ENCODE results near the gene ELL.
"Not testable (repeated sequence)": the region's sequence is repeated elsewhere in the genome, so short reads cannot be mapped to it uniquely, and the experiment has no call there.

ELL gene

DNA sequence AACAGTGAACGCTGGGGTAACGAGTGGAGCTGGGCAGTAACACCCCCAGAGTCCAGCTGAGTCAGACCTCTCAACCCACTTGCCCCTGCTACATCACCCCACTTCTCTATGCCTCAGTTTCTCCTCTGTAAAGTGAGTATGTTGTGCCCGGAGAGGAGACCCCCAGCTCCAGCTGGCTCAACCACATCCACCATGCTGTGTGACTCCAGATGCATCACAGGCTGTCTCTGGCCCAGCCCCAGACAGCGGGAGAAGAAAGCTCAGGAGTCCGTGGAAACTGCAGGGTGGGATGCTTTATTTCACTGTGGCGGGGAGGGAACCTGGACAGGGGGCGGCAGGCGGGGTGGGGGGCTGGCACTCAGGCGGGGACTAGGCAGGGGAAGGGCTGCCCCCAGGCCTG, 9.6 kb upstream of the ELL start:
- no peak overlapping the region for H3K4me3 ChIP-seq (ENCODE audit: low read length)
- 95% methylated on average over 9 of the region's 9 CpGs for WGBS

DNA sequence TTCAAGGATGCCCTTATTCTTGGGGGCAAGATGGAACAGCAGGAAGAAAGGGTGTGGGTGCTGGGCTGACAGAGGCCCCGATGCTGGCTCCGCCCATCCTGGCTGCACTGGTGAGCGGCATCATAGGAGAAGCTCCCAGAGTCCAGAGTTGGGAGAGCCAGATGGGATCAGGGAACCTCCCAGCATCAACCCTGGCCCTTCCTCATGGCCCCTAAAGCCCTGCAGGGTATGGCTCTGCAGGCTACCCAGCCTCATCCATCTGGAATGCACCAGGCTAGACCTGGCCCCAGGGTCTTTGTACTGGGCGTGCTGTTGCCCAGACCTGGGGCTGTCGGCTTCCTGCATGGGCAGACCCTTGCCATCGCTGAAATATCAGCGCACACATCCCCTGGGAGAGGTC, 7.9 kb upstream of the ELL start:
- Histone ChIP-seq H3K4me3 (ENCODE audit: low read length) (no peak overlapping the region), H3K4me1 (ENCODE audit: insufficient read depth, low read length) (no peaks in the 10 kb centered on the region), H3K9ac (ENCODE audit: low read depth, low read length) (no peak overlapping the region), H3K36me3 (ENCODE audit: insufficient read depth, low read length) (peaks cover 24% of the 10 kb centered on the region), H3K27ac (ENCODE audit: low read depth, low read length) (no peak overlapping the region), H3K9me3 (ENCODE audit: insufficient read depth, low read depth, low read length) (no peaks in the 10 kb centered on the region), H3K27me3 (ENCODE audit: insufficient read depth, low read length) (no peaks in the 10 kb centered on the region)
- 89% methylated on average over 7 of the region's 7 CpGs for WGBS

More for the DNA sequence above, 9.6 kb upstream of the ELL start:
- no peak overlapping the region for H3K27ac ChIP-seq (ENCODE audit: low read depth, low read length)
- H3K36me3 ChIP-seq (ENCODE audit: insufficient read depth, low read length) = peaks cover 40% of the 10 kb centered on the region
- H3K4me1 ChIP-seq (ENCODE audit: insufficient read depth, low read length) = no peaks in the 10 kb centered on the region
- H3K9ac ChIP-seq (ENCODE audit: low read depth, low read length) = no peak overlapping the region
- H3K9me3 ChIP-seq (ENCODE audit: insufficient read depth, low read depth, low read length) = no peaks in the 10 kb centered on the region
- H3K27me3 ChIP-seq (ENCODE audit: insufficient read depth, low read length) = no peaks in the 10 kb centered on the region

DNA sequence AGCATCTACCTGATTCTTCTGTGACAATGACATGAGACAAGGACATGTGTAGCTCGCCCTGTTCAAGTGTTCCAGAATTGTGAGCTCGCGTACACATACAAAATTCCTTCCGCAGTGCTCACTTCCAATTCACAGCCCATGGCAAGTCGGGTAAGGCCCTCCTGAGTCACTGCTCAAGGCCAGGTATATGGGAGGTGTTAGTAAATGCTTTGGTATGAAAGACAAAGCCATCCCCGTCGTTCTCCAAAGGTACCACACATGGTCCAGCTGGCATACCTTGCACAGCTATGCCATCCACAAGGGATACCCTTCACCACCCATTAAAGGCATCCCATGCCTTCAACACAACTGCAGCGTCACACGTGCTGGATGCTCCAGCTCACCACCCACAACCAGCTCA, 4.4 kb upstream of the ELL start:
- peaks cover 3% of the 10 kb centered on the region for H3K36me3 ChIP-seq (ENCODE audit: insufficient read depth, low read length)
- H3K27ac ChIP-seq (ENCODE audit: low read depth, low read length) = no peak overlapping the region
- no peaks in the 10 kb centered on the region for H3K9me3 ChIP-seq (ENCODE audit: insufficient read depth, low read depth, low read length)
- no peak overlapping the region for H3K9ac ChIP-seq (ENCODE audit: low read depth, low read length)
- H3K27me3 ChIP-seq (ENCODE audit: insufficient read depth, low read length) = no peaks in the 10 kb centered on the region
- no peaks in the 10 kb centered on the region for H3K4me1 ChIP-seq (ENCODE audit: insufficient read depth, low read length)
- no peak overlapping the region for H3K4me3 ChIP-seq (ENCODE audit: low read length)
- WGBS = 91% methylated on average over 9 of the region's 9 CpGs

DNA sequence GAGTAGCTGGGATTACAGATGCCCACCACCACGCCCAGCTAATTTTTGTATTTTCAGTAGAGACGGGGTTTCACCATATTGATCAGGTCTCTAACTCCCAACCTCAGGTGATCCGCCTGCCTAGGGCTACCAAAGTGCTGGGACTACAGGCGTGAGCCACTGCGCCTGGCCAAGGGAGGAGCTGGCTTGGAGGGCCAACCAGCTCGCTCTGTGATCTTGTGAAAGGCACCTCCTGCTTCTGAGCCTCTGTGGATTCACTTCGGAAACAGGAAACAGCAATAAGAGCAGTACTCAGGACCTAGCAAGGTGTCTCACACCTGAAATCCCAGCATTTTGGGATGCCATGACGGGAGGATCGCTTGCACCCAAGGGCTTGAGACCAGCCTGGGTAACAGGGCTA, 2.0 kb upstream of the ELL start:
- H3K4me3 ChIP-seq (ENCODE audit: low read length) = no peak overlapping the region
- H3K4me1 ChIP-seq (ENCODE audit: insufficient read depth, low read length) = peaks cover 5% of the 10 kb centered on the region
- H3K27ac ChIP-seq (ENCODE audit: low read depth, low read length) = no peak overlapping the region; the same call in 1 of the 2 replicates
- no peaks in the 10 kb centered on the region for H3K36me3 ChIP-seq (ENCODE audit: insufficient read depth, low read length)
- no peaks in the 10 kb centered on the region for H3K9me3 ChIP-seq (ENCODE audit: insufficient read depth, low read depth, low read length)
- H3K9ac ChIP-seq (ENCODE audit: low read depth, low read length) = no peak overlapping the region
- WGBS = 80% methylated on average over 9 of the region's 9 CpGs
- H3K27me3 ChIP-seq (ENCODE audit: insufficient read depth, low read length) = no peaks in the 10 kb centered on the region

DNA sequence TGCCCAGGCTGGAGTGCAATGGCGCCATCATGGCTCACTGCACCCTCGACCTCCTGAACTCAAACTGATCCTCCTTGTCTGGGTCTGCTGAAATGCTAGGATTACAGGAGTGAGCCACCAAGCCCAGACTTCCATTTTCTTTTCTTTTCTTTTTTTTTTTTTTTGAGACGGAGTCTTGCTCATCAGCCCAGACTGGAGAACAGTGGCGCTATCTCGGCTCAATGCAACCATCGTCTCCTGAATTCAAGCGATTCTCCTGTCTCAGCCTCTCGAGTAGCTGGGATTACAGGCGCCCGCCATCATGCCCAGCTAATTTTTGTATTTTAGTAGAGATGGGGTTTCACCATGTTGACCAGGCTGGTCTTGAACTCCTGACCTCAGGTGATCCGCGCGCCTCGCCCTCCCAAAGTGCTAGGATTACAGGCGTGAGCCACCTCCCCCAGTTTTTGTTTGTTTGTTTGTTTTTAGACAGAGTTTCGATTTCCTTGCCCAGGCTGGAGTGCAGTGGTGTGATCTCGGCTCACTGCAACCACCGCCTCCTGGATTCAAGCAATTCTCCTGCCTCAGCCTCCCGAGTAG, 1.1 kb upstream of the ELL start:
- Histone ChIP-seq H3K4me3 (ENCODE audit: low read length) (peak overlapping the region; percentile 36), H3K9ac (ENCODE audit: low read depth, low read length) (peak overlapping the region; percentile 54; the same call in 1 of the 2 replicates)
- WGBS = 86% methylated on average over 19 of the region's 19 CpGs
- not testable (repeated sequence) for H3K9me3 ChIP-seq (ENCODE audit: insufficient read depth, low read depth, low read length); H3K27me3 ChIP-seq (ENCODE audit: insufficient read depth, low read length); H3K4me1 ChIP-seq (ENCODE audit: insufficient read depth, low read length); H3K27ac ChIP-seq (ENCODE audit: low read depth, low read length); H3K36me3 ChIP-seq (ENCODE audit: insufficient read depth, low read length)

DNA sequence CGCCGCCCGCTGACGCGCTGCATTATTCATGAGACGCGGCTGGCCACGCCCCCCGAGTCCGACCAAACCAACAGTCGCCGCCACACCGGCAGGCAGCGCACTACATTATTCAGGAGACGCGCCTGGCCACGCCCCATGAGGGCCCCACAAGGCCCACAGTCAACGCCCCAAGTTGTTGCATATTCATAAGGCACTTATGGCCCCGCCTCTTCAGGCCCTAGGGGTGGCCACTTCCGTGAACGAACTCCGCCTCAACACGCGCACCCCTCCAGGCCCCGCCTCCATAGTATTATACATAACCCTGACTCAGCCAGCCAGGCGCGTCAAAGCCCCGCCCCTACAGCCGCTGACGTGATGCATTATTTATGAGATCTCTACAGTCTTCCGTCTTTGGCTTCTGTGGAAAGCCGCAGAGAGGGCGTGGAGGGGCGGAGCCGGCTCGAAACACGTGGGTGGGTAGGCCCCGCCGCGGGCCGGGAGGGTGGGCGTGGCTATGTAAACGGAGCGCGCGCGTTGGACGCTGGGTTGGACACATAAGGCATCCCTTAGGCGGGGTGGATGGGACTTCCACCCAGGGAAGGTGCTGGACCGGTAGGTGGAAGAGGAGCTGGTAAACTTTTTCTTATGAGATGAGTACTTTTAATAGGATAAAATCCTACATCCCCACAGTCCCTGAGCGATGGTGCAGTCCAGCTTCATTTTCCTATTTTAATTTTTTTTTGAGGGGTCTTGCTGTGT, 423 bp upstream of the ELL start:
- 0 out of 2 replicates have a peak overlapping the region, but pooled peaks have one; percentile 52 for H3K27ac ChIP-seq (ENCODE audit: low read depth, low read length)
- H3K9ac ChIP-seq (ENCODE audit: low read depth, low read length) = peak overlapping the region; percentile 54
- under 1% methylated on average over 50 of the region's 51 CpGs for WGBS
- H3K4me1 ChIP-seq (ENCODE audit: insufficient read depth, low read length) = peaks cover 5% of the 10 kb centered on the region
- H3K9me3 ChIP-seq (ENCODE audit: insufficient read depth, low read depth, low read length) = no peaks in the 10 kb centered on the region
- no peaks in the 10 kb centered on the region for H3K36me3 ChIP-seq (ENCODE audit: insufficient read depth, low read length)
- no peaks in the 10 kb centered on the region for H3K27me3 ChIP-seq (ENCODE audit: insufficient read depth, low read length)
- peak overlapping the region; percentile 100 for H3K4me3 ChIP-seq (ENCODE audit: low read length)

DNA sequence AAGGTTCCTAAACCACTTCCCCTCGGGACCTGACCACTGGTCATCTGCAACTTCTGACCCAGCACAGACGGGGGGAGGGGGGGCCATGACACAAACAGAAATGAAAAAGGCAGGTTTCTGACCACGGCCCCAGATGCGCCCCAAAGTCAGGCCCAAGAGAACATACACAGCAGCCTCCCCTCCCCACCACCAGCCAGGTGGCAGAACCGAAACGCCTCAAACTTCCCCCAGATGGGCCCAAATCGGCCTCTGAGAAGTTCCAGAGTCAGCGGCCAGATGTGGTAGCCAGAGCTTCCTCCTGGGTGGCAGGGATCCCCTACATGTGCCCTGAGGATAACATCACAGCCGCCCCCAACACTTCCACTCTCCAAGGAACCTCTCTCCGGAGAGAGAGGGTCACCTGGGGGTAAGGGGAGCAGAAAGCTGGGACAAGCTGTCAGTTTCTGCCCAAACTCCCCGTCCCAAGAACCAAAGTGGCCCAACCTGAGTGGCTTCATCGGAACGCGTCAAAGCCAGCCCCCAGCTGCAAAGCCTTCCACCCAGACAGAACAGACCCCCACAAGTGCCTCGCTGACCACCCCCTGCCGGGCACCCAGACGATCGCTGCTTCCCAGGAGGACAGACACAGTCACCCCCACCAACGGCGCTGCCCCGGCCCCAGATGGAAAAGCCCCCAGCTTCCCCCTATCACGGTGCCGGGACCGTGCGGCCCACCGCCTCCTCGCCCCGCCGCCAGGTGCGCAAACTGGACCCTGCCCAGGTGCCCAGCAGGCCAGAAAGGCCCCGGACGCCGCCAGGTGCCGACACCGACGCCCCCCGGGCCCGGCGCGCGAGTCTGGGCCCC, 800 bp downstream of the ELL start:
- no peaks in the 10 kb centered on the region for H3K36me3 ChIP-seq (ENCODE audit: insufficient read depth, low read length)
- H3K4me1 ChIP-seq (ENCODE audit: insufficient read depth, low read length) = peaks cover 5% of the 10 kb centered on the region
- H3K9ac ChIP-seq (ENCODE audit: low read depth, low read length) = peak overlapping the region; percentile 94
- under 1% methylated on average over 39 of the region's 41 CpGs for WGBS
- peak overlapping the region; percentile 78; the same call in 1 of the 2 replicates for H3K27ac ChIP-seq (ENCODE audit: low read depth, low read length)
- H3K27me3 ChIP-seq (ENCODE audit: insufficient read depth, low read length) = no peaks in the 10 kb centered on the region
- H3K4me3 ChIP-seq (ENCODE audit: low read length) = peak overlapping the region; percentile 100
- H3K9me3 ChIP-seq (ENCODE audit: insufficient read depth, low read depth, low read length) = no peaks in the 10 kb centered on the region

DNA sequence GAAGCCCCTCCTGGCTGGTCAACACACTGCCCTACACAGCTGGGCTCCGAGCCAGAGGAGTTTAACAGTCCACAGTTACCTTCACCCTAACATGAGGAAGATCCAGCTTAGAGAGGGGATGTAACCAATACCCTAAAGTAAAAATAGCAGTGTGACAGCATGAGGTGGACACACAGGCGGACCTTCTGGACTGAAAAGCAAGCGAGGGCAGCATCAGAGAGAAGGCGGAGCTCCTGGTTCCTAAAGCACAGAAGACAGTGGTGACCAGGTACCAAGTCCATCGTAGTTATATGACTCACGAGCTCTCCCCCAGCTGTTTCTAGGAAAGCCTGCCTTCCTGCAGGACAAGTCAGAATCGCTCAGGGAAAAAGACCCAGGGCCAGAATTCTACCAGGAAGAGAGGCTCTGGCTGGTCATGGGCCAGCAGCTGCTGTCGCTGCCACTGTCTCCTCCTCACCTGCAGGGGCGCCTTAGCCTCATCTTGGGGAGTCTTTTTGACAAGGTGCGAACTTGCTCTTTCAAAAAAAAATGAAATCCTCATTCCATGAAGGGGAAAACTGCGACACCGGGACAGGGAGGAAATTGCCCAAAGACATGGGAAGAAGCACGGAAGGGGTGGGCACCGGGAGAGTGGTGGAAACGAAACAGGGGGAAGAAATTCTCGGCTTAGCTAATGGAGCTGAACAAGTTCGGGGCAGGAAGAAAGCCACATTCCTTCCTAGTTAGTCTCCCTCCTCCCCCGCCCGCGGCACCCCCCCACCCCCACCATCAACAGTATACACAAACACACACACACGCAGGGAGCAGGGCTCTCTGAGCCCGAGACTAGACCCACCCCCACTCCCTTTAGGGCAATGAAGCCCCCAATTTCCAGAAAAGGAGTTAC, 1.7 kb downstream of the ELL start:
- WGBS = 22% methylated on average over 19 of the region's 22 CpGs
- Histone ChIP-seq H3K4me1 (ENCODE audit: insufficient read depth, low read length) (peaks cover 5% of the 10 kb centered on the region), H3K9me3 (ENCODE audit: insufficient read depth, low read depth, low read length) (no peaks in the 10 kb centered on the region), H3K4me3 (ENCODE audit: low read length) (peak overlapping the region; percentile 100), H3K27me3 (ENCODE audit: insufficient read depth, low read length) (no peaks in the 10 kb centered on the region), H3K36me3 (ENCODE audit: insufficient read depth, low read length) (no peaks in the 10 kb centered on the region), H3K9ac (ENCODE audit: low read depth, low read length) (peak overlapping the region; percentile 51; the same call in 1 of the 2 replicates), H3K27ac (ENCODE audit: low read depth, low read length) (no peak overlapping the region; the same call in 1 of the 2 replicates)

DNA sequence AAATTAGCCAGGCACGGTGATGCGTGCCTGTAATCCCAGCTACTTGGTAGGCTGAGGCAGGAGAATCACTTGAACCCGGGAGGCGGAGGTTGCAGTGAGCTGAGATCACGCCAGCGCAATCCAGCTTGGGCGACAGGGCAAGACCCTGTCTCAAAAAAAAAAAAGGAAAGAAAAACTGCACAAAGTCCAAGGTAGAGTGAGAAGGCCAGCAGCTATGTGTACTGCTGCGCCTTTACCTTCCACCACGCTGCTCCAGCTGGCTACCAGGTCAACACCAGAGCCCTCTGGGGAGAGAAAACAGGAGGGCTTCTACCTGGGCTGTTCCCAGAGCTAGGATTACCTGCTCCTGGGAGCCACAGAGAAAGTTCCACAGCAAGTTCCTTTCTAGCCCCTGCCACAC, 3.2 kb downstream of the ELL start:
- no peaks in the 10 kb centered on the region for H3K36me3 ChIP-seq (ENCODE audit: insufficient read depth, low read length)
- H3K9ac ChIP-seq (ENCODE audit: low read depth, low read length) = no peak overlapping the region
- H3K27ac ChIP-seq (ENCODE audit: low read depth, low read length) = no peak overlapping the region
- no peaks in the 10 kb centered on the region for H3K9me3 ChIP-seq (ENCODE audit: insufficient read depth, low read depth, low read length)
- no peak overlapping the region for H3K4me3 ChIP-seq (ENCODE audit: low read length)
- H3K4me1 ChIP-seq (ENCODE audit: insufficient read depth, low read length) = peaks cover 5% of the 10 kb centered on the region
- no peaks in the 10 kb centered on the region for H3K27me3 ChIP-seq (ENCODE audit: insufficient read depth, low read length)
- WGBS = 97% methylated on average over 9 of the region's 9 CpGs

DNA sequence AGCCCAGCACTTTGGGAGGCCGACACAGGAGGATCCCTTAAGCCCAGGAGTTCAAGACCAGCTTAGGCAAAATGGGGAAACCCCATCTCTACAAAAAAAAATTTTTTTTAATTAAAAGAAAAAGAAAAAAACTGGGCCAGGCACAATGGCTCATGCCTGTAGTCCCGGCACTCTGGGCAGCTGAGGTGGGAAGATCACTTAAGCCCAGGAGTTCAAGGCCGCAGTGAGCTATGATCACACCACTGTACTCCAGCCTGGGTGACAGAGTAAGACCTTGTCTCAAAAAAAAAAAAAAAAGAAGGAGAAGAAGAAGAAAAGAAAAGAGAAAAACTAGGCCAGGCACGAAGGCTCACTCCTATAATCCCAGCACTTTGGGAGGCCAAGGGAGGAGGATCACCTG, 4.3 kb downstream of the ELL start:
- Histone ChIP-seq H3K27me3 (ENCODE audit: insufficient read depth, low read length) (no peaks in the 10 kb centered on the region), H3K9me3 (ENCODE audit: insufficient read depth, low read depth, low read length) (no peaks in the 10 kb centered on the region), H3K27ac (ENCODE audit: low read depth, low read length) (no peak overlapping the region), H3K4me1 (ENCODE audit: insufficient read depth, low read length) (peaks cover 5% of the 10 kb centered on the region), H3K36me3 (ENCODE audit: insufficient read depth, low read length) (no peaks in the 10 kb centered on the region), H3K4me3 (ENCODE audit: low read length) (no peak overlapping the region), H3K9ac (ENCODE audit: low read depth, low read length) (no peak overlapping the region)
- 93% methylated on average over 4 of the region's 4 CpGs for WGBS
